Measurements from ENCODE around the gene PPA2. TPM values are rescaled to one million over a fixed set of nuclear protein-coding genes. Genes with fewer than 3 reads are reported as not detected.

PPA2 gene
- total RNA-seq, 2 donors from 2014 or later = 59.3 to 68.1 TPM

DNA sequence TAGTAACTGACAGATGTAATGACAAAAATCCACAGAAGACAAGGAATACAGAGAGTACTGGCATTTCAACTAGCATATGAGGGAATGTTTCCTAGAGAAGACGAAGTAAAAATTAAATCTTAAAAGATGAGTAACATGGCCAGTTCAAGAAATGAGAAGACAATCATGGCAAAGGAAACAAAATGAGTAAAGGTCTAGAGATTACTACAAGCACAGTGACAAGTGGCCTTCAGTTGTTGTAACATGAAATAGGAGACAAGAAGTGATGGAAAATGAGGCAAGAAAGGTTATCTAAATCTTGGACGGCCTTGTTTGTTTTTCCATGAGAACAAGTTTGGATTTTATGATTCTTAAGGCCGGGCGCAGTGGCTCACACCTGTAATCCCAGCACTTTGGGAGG lies 81.0 kb downstream of the PPA2 start:
- Mint-ChIP-seq H3K27ac (no peak overlapping the region), H3K36me3 (ENCODE audit: low read depth) (peaks cover 78% of the 10 kb centered on the region), H3K4me1 (no peaks in the 10 kb centered on the region), H3K9me3 (no peaks in the 10 kb centered on the region), H3K27me3 (no peaks in the 10 kb centered on the region), H3K4me3 (no peak overlapping the region)
- ATAC-seq (replicated peaks) = peak; percentile 26

- Mint-ChIP-seq H3K9me3 (no peaks in the 10 kb centered on the region), H3K27me3 (no peaks in the 10 kb centered on the region), H3K36me3 (ENCODE audit: low read depth) (peaks cover 87% of the 10 kb centered on the region), H3K4me1 (no peaks in the 10 kb centered on the region), H3K4me3 (no peak overlapping the region), H3K27ac (peak overlapping the region; percentile 59)
- peak; percentile 83 for ATAC-seq (replicated peaks)
Observed at GRCh38 chr4:105389167-105389566, 84.7 kb downstream of the PPA2 start.

- Mint-ChIP-seq H3K9me3 (no peaks in the 10 kb centered on the region), H3K4me1 (no peaks in the 10 kb centered on the region), H3K36me3 (ENCODE audit: low read depth) (peaks cover 89% of the 10 kb centered on the region), H3K27me3 (no peaks in the 10 kb centered on the region), H3K27ac (no peak overlapping the region), H3K4me3 (no peak overlapping the region)
- ATAC-seq (replicated peaks) = no peak
Observed at GRCh38 chr4:105387466-105387865, 86.4 kb downstream of the PPA2 start.

DNA sequence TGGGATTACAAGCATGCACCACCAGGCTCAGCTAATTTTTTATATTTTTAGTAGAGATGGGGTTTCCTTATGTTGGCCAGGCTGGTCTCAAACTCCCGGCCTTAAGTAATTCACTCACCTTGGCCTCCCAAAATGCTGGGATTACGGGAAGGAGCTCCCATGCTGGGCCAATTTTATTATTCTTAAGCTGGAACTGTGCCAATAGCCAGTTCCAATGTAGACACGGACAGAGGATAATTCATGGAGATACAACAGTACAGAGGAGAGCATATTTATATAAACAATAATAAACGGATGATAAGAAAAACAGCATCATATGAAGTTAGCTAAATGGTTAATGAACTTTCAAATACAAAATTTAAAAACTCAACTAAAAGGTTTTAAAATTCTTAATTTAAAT lies 87.8 kb downstream of the PPA2 start:
- ATAC-seq (replicated peaks) = no peak

GRCh38 chr4:105374071-105374470 lies 99.8 kb downstream of the PPA2 start:
- H3K9me3 Mint-ChIP-seq = no peaks in the 10 kb centered on the region
- H3K36me3 Mint-ChIP-seq (ENCODE audit: low read depth) = peaks cover 48% of the 10 kb centered on the region
- ATAC-seq (replicated peaks) = no peak
- no peaks in the 10 kb centered on the region for H3K4me1 Mint-ChIP-seq
- no peaks in the 10 kb centered on the region for H3K27me3 Mint-ChIP-seq
- H3K27ac Mint-ChIP-seq = no peak overlapping the region
- no peak overlapping the region for H3K4me3 Mint-ChIP-seq

More for the DNA sequence above, 87.8 kb downstream of the PPA2 start:
- H3K4me1 Mint-ChIP-seq = no peaks in the 10 kb centered on the region
- H3K9me3 Mint-ChIP-seq = no peaks in the 10 kb centered on the region
- no peak overlapping the region for H3K4me3 Mint-ChIP-seq
- no peak overlapping the region for H3K27ac Mint-ChIP-seq
- H3K36me3 Mint-ChIP-seq (ENCODE audit: low read depth) = peaks cover 87% of the 10 kb centered on the region
- H3K27me3 Mint-ChIP-seq = no peaks in the 10 kb centered on the region

DNA sequence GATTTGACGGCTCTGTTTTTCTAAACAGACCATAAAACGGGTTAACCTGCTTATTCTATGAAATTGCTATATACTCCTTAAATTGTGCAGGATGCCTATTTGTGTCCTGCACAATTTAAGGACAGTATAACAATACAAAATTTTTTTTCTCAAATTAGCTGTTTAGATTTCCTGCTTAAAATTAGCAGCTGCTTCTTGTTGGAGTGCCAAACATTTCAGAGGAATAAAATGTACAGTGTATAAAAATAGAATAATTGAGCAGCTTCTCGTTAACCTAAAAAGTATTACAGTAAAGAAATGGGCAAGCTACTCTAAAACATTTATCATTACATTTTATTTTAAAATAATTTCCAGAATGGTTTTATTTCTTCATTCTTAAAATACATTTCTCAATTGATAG lies 100.5 kb downstream of the PPA2 start:
- no peak overlapping the region for H3K4me3 Mint-ChIP-seq
- no peak for ATAC-seq (replicated peaks)
- H3K27me3 Mint-ChIP-seq = no peaks in the 10 kb centered on the region
- no peak overlapping the region for H3K27ac Mint-ChIP-seq
- peaks cover 4% of the 10 kb centered on the region for H3K4me1 Mint-ChIP-seq
- H3K36me3 Mint-ChIP-seq (ENCODE audit: low read depth) = peaks cover 56% of the 10 kb centered on the region
- H3K9me3 Mint-ChIP-seq = peaks cover 4% of the 10 kb centered on the region

DNA sequence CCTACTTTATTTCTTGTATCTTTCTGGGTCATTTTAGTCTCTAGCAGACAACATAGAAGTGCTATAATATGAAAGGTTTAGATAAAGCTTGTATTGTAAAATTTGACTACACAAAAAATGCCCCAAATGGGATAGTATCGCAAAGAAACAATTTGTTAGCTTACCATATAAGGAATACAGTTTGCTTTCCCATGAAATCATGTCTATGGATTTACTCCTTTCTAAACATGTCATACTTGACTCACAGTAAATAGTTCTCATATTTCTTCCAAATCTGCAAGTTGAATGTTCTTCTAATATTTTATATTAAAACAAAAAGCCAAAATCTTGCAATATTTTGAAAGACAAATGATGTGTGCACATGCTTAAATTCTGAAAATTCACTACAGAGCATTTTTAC lies 103.9 kb downstream of the PPA2 start:
- no peak for ATAC-seq (replicated peaks)
- peaks cover 71% of the 10 kb centered on the region for H3K36me3 Mint-ChIP-seq (ENCODE audit: low read depth)
- H3K27ac Mint-ChIP-seq = no peak overlapping the region
- peaks cover 16% of the 10 kb centered on the region for H3K9me3 Mint-ChIP-seq
- H3K27me3 Mint-ChIP-seq = no peaks in the 10 kb centered on the region
- no peak overlapping the region for H3K4me3 Mint-ChIP-seq
- peaks cover 5% of the 10 kb centered on the region for H3K4me1 Mint-ChIP-seq

- Mint-ChIP-seq H3K9me3 (peaks cover 10% of the 10 kb centered on the region), H3K27ac (no peak overlapping the region), H3K4me3 (no peak overlapping the region), H3K4me1 (peaks cover 5% of the 10 kb centered on the region), H3K27me3 (no peaks in the 10 kb centered on the region), H3K36me3 (ENCODE audit: low read depth) (peaks cover 33% of the 10 kb centered on the region)
- no peak for ATAC-seq (replicated peaks)
Observed at GRCh38 chr4:105361053-105361452, 112.8 kb downstream of the PPA2 start.

DNA sequence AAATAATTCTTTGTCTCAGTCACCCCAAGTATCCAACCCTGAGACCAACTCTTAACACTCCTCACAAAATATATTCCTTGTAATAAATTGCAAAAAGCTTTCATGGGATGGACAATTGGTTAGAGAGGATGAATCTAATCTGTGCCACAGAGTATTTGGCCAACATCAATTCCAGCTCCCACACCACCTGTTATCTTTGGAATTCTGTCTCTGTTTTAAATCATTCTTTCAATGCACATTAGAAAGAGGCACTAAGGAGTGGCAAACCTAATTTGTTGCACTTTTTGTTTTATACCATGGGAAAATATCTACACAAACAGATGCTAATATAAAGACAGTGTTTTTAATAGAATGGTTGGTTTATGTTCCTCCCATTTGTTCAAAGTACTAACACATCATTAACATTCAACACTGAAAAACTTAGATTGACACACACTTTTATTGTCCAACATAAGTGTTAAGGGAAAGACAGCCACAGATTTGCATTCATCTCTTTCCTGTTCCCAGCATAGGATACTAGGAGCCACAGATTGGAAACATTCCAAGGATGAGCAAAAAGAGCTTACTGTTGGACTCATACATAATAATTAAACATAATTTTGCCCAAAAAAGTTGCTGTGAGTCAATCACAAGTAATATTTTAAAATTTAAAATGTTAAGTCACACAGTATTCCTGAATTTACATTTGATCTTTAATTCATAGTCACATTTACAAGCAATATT lies 116.4 kb downstream of the PPA2 start:
- no peak for ATAC-seq (replicated peaks)
- H3K27me3 Mint-ChIP-seq = no peaks in the 10 kb centered on the region
- H3K4me3 Mint-ChIP-seq = no peak overlapping the region
- peaks cover 19% of the 10 kb centered on the region for H3K36me3 Mint-ChIP-seq (ENCODE audit: low read depth)
- H3K4me1 Mint-ChIP-seq = peaks cover 9% of the 10 kb centered on the region
- H3K9me3 Mint-ChIP-seq = peaks cover 4% of the 10 kb centered on the region
- H3K27ac Mint-ChIP-seq = no peak overlapping the region

DNA sequence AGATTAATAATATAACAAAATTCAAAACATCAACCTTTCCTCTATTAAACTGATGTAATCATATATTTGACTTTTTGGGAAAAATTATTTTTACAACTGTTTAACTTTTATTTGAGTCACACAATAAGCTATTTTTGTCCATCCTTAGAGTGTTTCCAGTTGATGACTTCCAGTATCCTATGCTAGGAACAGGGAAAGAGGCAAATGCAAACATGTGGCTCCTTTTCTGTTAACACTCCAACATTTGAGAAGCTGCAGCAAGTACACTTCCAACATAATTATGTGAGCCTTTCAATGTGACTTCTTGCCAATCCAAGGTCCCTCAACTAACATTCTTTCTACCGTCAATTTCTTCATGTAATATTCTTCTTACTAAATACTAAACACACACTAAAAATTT lies 117.7 kb downstream of the PPA2 start:
- Mint-ChIP-seq H3K4me1 (peaks cover 9% of the 10 kb centered on the region), H3K9me3 (peaks cover 4% of the 10 kb centered on the region), H3K27me3 (no peaks in the 10 kb centered on the region), H3K4me3 (no peak overlapping the region), H3K36me3 (ENCODE audit: low read depth) (peaks cover 19% of the 10 kb centered on the region), H3K27ac (no peak overlapping the region)
- no peak for ATAC-seq (replicated peaks)

- H3K9me3 Mint-ChIP-seq = no peaks in the 10 kb centered on the region
- H3K27ac Mint-ChIP-seq = peak overlapping the region; percentile 73
- ATAC-seq (replicated peaks) = peak; percentile 91
- H3K27me3 Mint-ChIP-seq = no peaks in the 10 kb centered on the region
- H3K36me3 Mint-ChIP-seq (ENCODE audit: low read depth) = no peaks in the 10 kb centered on the region
- peak overlapping the region; percentile 68 for H3K4me3 Mint-ChIP-seq
- H3K4me1 Mint-ChIP-seq = peaks cover 9% of the 10 kb centered on the region
Observed at GRCh38 chr4:105352826-105353225, 121.0 kb downstream of the PPA2 start.

DNA sequence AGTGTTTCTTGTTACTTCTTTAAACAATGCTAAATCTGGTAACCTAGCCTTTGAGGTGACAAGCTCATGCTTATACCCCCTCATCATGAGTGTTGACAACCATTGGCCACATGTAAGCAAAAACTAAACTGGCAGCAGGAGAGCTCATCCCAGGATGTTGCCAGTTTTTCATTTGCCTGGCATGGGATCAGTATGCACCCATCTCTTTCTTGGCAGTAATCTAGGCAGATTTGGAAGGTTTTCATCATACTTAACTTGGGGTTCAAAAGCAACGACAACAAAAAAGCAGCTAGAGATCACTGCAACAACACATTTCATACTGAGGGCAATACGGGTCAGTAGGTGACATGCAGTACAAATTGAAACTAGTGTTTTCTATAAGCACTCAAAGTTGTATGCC lies 122.0 kb downstream of the PPA2 start:
- Mint-ChIP-seq H3K4me1 (peaks cover 9% of the 10 kb centered on the region), H3K27me3 (no peaks in the 10 kb centered on the region), H3K27ac (peak overlapping the region; percentile 73), H3K36me3 (ENCODE audit: low read depth) (no peaks in the 10 kb centered on the region), H3K4me3 (peak overlapping the region; percentile 68), H3K9me3 (no peaks in the 10 kb centered on the region)
- ATAC-seq (replicated peaks) = no peak

DNA sequence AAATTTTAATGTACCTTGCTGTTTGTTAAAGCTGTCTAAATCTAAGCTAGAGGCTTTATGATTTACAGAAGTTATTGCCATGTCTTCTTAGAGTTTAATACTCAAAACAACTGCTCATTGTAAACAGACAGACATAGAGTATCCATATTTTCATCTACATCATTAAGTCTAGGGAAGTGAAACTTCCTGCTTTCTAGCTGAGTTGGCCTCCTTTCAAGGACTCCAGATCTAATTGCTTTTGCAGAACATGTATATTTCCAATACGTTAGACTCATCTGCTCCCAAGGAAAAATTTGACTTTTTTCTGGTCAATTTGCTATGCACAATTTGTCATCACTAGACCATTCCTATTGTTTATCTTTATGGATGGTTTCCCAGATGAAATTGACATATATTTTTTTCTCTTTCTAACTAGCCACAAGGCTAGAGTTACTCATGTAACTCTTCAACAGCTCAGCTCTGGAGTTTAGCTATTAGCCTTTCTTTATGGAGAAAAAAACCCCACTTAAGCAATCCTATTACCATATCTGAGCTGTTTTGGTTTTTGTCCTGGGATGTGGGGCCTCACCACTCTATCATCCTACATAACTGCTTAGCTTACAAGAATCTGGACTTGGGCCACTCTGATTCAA lies 122.9 kb downstream of the PPA2 start:
- Mint-ChIP-seq H3K36me3 (ENCODE audit: low read depth) (no peaks in the 10 kb centered on the region), H3K9me3 (no peaks in the 10 kb centered on the region), H3K4me3 (no peak overlapping the region), H3K27me3 (no peaks in the 10 kb centered on the region), H3K4me1 (peaks cover 9% of the 10 kb centered on the region), H3K27ac (no peak overlapping the region)
- peak; percentile 43 for ATAC-seq (replicated peaks)

- H3K9me3 Mint-ChIP-seq = no peaks in the 10 kb centered on the region
- no peak for ATAC-seq (replicated peaks)
- peaks cover 9% of the 10 kb centered on the region for H3K4me1 Mint-ChIP-seq
- H3K27ac Mint-ChIP-seq = no peak overlapping the region
- H3K4me3 Mint-ChIP-seq = no peak overlapping the region
- H3K36me3 Mint-ChIP-seq (ENCODE audit: low read depth) = no peaks in the 10 kb centered on the region
- H3K27me3 Mint-ChIP-seq = no peaks in the 10 kb centered on the region
Observed at GRCh38 chr4:105348719-105349118, 125.1 kb downstream of the PPA2 start.

DNA sequence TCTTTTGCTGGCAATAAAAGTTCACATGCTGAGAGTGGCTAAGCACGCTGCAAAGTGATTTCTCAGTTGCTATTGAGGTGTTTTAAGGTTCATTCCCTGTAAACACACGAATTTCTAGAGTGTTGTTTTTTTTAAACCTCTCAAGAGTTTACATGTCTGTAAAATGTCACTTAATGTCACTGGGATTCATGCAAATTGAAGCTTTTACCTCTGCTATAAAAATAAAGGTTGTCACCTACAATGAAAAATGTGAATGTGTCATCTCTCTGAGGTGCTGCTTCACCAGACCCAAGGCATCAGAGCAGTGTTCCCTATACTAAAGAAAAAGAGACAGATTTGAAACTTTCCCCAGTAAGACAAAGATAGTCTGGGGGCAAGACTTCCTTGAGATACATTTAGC lies 127.0 kb downstream of the PPA2 start:
- Mint-ChIP-seq H3K4me1 (no peaks in the 10 kb centered on the region), H3K27me3 (no peaks in the 10 kb centered on the region), H3K27ac (no peak overlapping the region), H3K4me3 (no peak overlapping the region), H3K9me3 (no peaks in the 10 kb centered on the region), H3K36me3 (ENCODE audit: low read depth) (no peaks in the 10 kb centered on the region)
- no peak for ATAC-seq (replicated peaks)
